NB4 (cell line): ENCODE results near the gene ATP12A.

Source experiments
- CTCF ChIP-seq: IDR thresholded peaks from one replicate; pipeline ENCODE4 v1.5.1; 2012; ENCODE audit warnings: low read depth, low read length
- MAX ChIP-seq: IDR thresholded peaks from 2 replicates; pipeline ENCODE4 v1.6.1; 2011; ENCODE audit warnings: low read depth, low read length
- MYC ChIP-seq: IDR thresholded peaks from 2 replicates; pipeline ENCODE4 v1.6.1; 2011; ENCODE audit warnings: low read depth, low read length
- POLR2A ChIP-seq: IDR thresholded peaks from 2 replicates; pipeline ENCODE4 v1.6.1; 2011; ENCODE audit warnings: mild to moderate bottlenecking; ENCODE audit not compliant: insufficient read length; ENCODE audit errors: extremely low read depth

- TF ChIP-seq CTCF (no peak), POLR2A (no peak), MAX (no peak), MYC (no peak)
Measured at GRCh38 chr13:24691381-24691780, 11.2 kb downstream of the ATP12A start.
